Measurements from ENCODE around the gene POLD4.

Gene POLD4

DNA sequence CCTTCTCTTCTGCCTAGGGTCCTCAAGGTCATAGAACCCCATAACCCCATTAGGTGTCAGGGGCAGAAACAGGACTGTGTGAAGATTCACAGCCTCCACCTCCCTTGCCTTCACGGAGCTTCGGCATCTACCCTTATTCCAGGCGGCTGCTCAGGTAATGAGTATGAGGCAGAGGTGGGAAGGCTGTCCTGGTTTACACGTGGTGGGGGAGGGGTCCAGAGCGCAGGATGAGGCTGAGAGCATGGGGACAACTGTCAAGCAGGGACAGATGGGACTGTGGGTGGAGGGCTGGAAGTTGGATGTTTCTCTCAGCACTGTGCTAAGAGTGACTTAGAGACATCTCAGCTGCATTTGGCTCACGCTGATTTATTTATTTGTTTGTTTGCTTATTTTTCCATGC, 34.2 kb upstream of the POLD4 start:
- no peak for DNase-seq

- no peak for DNase-seq
These were observed 33.7 kb upstream of the POLD4 start for GRCh38 chr11:67387069-67387468.

DNA sequence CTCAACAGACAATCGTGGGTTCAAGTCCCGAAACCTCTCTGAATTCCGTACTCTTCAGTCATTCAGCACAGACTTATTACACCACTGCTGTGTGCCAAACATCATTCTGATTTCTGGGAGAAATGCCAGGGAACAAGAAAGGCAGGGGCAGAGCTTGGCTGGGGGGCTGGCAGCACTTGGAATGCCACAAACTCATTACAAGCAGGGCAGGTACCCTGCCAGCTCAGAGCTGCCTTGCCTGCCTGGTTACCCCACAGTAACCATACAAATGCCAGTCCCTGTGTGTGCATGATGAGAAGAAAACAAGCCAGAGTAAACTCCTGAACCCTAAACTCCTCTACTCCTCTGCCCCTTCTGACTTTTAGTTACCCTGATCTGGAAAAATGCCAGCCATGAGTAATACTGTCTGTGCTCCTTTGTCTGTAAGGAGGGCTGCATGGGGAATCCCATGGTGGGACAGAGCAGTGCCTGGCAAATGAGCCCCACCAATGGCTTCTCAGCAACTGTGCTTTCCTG, 31.6 kb upstream of the POLD4 start:
- DNase-seq = peak; percentile 25

DNA sequence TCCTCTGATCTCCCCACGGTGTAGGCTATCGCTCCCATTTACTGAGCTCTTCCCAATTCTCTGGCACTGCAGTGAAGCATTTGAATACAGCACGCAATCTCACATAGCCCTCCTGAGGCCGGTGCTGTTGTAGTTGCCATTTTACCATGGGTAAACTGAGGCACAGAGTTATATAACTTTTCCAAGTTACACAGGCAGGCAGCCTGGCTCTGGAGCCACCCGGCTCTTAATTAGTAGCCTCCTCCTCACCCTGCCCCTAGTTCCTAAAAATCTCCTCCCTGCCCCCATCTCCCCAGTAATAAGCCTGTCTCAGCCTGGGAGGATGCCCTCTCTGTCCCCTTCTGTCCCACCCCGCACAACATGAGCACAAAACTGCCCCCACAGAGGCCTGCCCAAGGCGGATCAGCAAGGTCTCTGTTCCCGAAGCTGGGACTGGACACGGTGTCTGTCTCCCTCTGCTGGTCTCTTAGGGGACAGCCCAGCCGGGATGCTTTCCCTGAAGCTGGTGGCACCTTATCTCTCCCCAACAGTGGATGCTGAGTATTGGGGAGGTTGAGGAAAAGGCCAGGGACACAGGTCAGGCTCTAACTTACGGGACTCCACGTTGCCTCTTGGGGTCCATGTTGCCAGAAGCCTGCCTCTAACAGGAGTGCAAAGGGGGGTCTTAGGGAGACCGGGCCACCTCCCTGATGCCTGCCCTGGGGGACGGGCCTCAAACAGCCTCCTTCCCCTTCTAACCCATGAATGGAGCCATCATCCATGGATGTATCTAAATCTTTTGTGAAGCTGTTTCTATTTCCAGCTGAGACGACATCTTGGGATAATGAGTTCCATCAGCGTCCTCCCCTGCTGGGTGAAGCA, 29.2 kb upstream of the POLD4 start:
- peak; percentile 69 for DNase-seq

- no peak for DNase-seq
These were observed 28.1 kb upstream of the POLD4 start for GRCh38 chr11:67381244-67381972.

DNA sequence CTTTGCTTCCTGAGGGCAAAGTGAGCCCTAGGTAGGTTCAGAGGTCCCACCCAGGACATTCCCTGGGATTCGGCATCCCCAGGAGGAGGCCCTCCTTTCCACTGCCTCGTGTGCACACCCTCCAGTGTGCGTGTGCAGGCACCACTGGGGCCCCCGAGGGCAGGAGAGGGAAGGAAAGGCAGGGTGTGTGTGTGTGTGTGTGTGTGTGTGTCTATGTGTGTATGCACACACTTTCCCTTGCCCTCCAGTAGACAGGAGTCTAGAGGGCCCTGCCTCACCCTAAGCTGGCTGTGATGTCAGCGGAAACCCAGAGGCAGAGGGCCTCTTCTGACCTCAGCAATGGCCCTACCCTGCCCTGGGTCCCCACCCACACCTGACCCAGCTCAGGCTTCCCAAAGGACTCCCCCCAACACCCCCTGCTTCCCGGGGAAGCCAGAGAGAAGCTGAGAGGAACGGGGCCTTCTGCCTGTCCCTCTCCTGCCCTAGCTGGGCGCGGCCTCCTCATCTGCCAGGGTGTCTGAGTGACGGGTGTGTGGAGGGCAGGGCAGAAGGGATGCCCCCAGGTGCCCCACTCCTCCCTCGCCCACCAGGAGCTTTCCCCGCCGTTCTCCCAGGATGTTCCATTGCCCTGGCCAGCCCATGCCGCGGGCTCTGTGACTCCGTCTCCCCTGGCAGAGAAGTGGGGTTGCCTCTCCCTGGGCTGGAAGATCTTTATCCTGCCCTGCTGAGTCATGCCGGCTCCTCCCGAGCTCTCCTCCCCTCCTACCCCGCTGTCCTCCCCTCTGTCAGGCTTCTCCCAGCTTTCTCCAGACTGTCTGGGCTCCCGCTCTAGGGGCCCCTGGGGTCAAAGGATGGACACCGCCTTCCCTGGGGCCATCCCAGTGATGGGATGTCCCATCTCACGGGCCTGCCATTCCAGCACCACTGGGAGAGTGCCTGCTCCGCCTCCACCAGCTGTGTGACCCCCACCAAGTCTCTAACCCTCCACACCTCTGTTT, 26.0 kb upstream of the POLD4 start:
- DNase-seq = peak; percentile 39

- no peak for DNase-seq
These were observed 25.2 kb upstream of the POLD4 start for GRCh38 chr11:67378544-67378943.

GRCh38 chr11:67376873-67377808, 23.8 kb upstream of the POLD4 start:
- no peak for DNase-seq

- DNase-seq = no peak
These were observed 22.9 kb upstream of the POLD4 start for GRCh38 chr11:67376063-67376820.

DNA sequence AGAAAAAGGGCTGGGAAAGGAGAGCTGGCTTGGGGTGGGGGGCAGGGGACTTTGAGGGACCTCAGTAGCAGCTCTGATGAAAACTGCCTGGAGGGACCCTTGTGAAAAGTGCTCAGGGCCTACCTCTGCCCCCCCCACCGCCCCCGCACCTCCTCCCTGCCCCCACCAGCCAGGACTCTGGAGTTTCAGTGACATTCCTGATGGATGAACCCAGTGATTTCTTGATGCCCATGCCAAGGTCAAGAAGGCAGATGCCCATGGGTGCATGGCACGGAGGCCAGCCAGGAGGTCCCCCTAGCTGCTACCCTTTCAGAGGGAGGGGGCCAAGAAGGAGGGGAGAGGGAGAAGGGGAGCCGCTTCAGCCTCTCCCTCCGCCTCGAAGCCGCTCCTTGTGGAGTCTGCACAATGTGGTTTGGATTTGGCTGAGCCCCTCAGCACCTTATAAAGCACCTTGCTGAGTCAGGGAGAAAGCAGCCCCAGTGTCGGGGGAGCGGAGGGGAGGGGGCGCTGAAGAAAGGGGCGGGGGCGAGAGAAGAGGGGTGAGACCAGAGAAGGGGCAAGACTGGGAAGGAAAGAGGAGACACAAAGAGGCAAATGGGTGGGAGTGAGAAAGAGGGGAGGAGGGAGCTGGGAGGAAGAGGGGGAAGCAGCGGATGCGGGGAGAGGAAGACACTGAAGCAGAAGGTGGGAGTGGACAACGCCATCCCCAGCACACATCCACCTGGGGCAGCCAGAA, 22.1 kb upstream of the POLD4 start:
- no peak for DNase-seq

GRCh38 chr11:67374571-67375281, 21.4 kb upstream of the POLD4 start:
- DNase-seq = no peak

DNA sequence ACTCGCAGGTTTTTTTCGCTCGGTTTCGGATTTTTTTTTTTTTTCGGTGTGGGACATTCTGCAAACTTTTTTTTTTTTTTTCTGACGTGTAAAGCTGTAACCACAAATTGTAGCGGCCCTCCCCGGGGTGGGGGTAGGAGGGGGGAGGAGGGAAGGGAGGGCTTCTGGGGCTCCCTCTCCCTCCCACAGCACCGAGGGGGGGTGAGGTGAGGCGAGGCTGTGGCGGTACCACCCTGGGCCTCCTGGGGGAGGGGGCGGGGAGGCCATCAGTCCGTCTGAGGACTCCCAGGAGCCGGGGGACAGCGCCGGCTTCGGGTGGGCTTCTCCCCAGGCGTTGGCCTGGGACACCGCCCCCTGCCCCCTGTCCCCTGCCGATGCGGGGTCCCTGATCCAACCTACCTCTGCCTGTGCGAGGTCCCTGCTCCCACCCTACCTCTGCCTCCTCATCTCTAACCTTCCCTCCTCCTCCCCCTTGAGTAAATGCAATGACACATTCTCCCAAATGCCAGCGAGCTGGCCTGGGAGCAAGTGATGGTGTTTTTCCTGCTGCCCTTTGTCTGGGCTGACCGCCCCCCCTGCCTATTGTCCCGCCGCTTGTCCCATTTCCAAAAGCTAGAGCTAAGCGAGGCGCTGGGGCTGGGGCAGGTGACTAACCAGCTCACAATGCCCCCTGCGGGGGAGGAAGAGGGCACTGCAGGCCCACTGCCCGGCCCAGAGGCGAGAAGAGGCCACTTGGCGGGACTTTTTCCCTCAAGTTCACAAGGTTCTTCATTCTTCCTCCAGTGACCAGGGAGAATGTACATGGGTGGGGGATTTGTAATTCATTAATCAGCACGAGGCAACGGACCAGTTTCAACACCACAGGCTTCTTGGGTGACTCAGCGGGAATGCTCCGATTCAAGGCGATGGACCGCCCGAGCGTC, 20.6 kb upstream of the POLD4 start:
- peak; percentile 93 for DNase-seq

- no peak for DNase-seq
These were observed 19.8 kb upstream of the POLD4 start, which contains the start of gene CLCF1 for GRCh38 chr11:67372993-67373647. TSS of gene CLCF1 (minus strand) at chr11:67373598. CDS start at chr11:67373539, 59 bp downstream.

- DNase-seq = no peak
These were observed 19.1 kb upstream of the POLD4 start for GRCh38 chr11:67372321-67372992.

DNA sequence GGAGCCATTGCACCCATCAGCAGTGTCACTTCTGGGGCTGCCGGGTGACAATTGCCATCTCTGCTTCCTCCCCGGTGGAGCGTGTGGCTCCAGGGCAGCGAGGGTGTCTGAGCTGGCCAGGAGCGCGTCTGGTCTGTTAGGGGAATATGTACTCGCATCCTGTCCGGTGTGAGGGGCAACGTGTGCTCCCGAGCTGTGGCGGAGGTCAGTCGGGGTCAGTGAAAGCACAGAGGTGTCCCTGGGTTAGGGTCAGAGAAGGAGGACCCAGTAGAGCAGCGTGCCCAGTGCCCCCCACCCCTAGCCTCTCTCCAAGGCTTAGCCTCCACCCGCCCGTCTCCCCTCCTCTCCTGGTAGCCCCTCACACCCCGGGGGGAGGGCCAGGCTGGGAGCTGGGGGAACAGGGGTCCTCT, 18.6 kb upstream of the POLD4 start:
- no peak for DNase-seq

- no peak for DNase-seq
These were observed 18.0 kb upstream of the POLD4 start for GRCh38 chr11:67371189-67371910.

Data from T1000 (cell line).